ENCODE results near the gene RREB1.
A peak's percentile ranks its signal among the peaks of the same experiment; 100 is the strongest.

RREB1 gene

GRCh38 chr6:7243179-7243981 lies 135.6 kb downstream of the RREB1 start:
- Histone ChIP-seq H3K79me2 (ENCODE audit: insufficient read depth, low read length) (no peaks in the 10 kb centered on the region), H3K4me2 (ENCODE audit: insufficient read depth, low read length) (no peak overlapping the region), H3K27ac (ENCODE audit: low read length) (peak overlapping the region; percentile 24; the same call in 1 of the 2 replicates), H3K4me3 (ENCODE audit: low read depth in 1 of 2, low read length in 2 of 2) (no peak overlapping the region), H3K36me3 (ENCODE audit: insufficient read depth, low read length) (peaks cover 75% of the 10 kb centered on the region), H2AFZ (ENCODE audit: low read depth, low read length) (no peak overlapping the region), H4K20me1 (ENCODE audit: insufficient read depth, low read length) (no peaks in the 10 kb centered on the region; the same call in 1 of the 2 replicates), H3K9ac (ENCODE audit: low read depth, low read length) (no peak overlapping the region), H3K27me3 (ENCODE audit: insufficient read depth, low read length, poor library complexity) (no peaks in the 10 kb centered on the region), H3K4me1 (ENCODE audit: insufficient read depth, low read length) (no peaks in the 10 kb centered on the region), H3K9me3 (ENCODE audit: insufficient read depth, low read length, severe bottlenecking) (no peaks in the 10 kb centered on the region)
- ATAC-seq (ENCODE audit: insufficient read depth, low read depth) (peak; percentile 74), DNase-seq (peak; percentile 60)
- TF ChIP-seq CTCF (IDR thresholded peaks at IDR 0.05; ENCODE audit: borderline replicate concordance, extremely low read depth, low read length, poor library complexity, severe bottlenecking), result peak; percentile 92
- TF ChIP-seq EZH2 (IDR thresholded peaks at IDR 0.05; ENCODE audit: borderline replicate concordance, low read depth, low read length, severe bottlenecking), result no peak

- Histone ChIP-seq H3K9me3 (ENCODE audit: insufficient read depth, low read length, severe bottlenecking) (no peaks in the 10 kb centered on the region), H3K4me1 (ENCODE audit: insufficient read depth, low read length) (no peaks in the 10 kb centered on the region), H3K27me3 (ENCODE audit: insufficient read depth, low read length, poor library complexity) (no peaks in the 10 kb centered on the region), H3K36me3 (ENCODE audit: insufficient read depth, low read length) (peaks cover 78% of the 10 kb centered on the region), H2AFZ (ENCODE audit: low read depth, low read length) (no peak overlapping the region), H3K79me2 (ENCODE audit: insufficient read depth, low read length) (no peaks in the 10 kb centered on the region), H3K9ac (ENCODE audit: low read depth, low read length) (no peak overlapping the region), H3K27ac (ENCODE audit: low read length) (no peak overlapping the region), H4K20me1 (ENCODE audit: insufficient read depth, low read length) (no peaks in the 10 kb centered on the region; the same call in 1 of the 2 replicates), H3K4me2 (ENCODE audit: insufficient read depth, low read length) (no peak overlapping the region), H3K4me3 (ENCODE audit: low read depth in 1 of 2, low read length in 2 of 2) (no peak overlapping the region)
- ATAC-seq (ENCODE audit: insufficient read depth, low read depth), result no peak
- TF ChIP-seq CTCF (IDR thresholded peaks at IDR 0.05; ENCODE audit: borderline replicate concordance, extremely low read depth, low read length, poor library complexity, severe bottlenecking) (no peak), EZH2 (IDR thresholded peaks at IDR 0.05; ENCODE audit: borderline replicate concordance, low read depth, low read length, severe bottlenecking) (no peak)
- DNase-seq, result no peak
Measured at GRCh38 chr6:7245668-7246393, 138.1 kb downstream of the RREB1 start.

GRCh38 chr6:7246401-7247178 lies 138.8 kb downstream of the RREB1 start:
- no peak overlapping the region for H3K9ac ChIP-seq (ENCODE audit: low read depth, low read length)
- H4K20me1 ChIP-seq (ENCODE audit: insufficient read depth, low read length), result no peaks in the 10 kb centered on the region; the same call in 1 of the 2 replicates
- no peak overlapping the region for H3K4me3 ChIP-seq (ENCODE audit: low read depth in 1 of 2, low read length in 2 of 2)
- H3K4me2 ChIP-seq (ENCODE audit: insufficient read depth, low read length), result no peak overlapping the region
- no peaks in the 10 kb centered on the region for H3K4me1 ChIP-seq (ENCODE audit: insufficient read depth, low read length)
- H3K79me2 ChIP-seq (ENCODE audit: insufficient read depth, low read length), result no peaks in the 10 kb centered on the region
- H3K36me3 ChIP-seq (ENCODE audit: insufficient read depth, low read length), result peaks cover 76% of the 10 kb centered on the region
- ATAC-seq (ENCODE audit: insufficient read depth, low read depth), result no peak
- H3K9me3 ChIP-seq (ENCODE audit: insufficient read depth, low read length, severe bottlenecking), result no peaks in the 10 kb centered on the region
- TF ChIP-seq EZH2 (IDR thresholded peaks at IDR 0.05; ENCODE audit: borderline replicate concordance, low read depth, low read length, severe bottlenecking) (no peak), CTCF (IDR thresholded peaks at IDR 0.05; ENCODE audit: borderline replicate concordance, extremely low read depth, low read length, poor library complexity, severe bottlenecking) (peak; percentile 11)
- no peak for DNase-seq
- H3K27ac ChIP-seq (ENCODE audit: low read length), result no peak overlapping the region
- H2AFZ ChIP-seq (ENCODE audit: low read depth, low read length), result no peak overlapping the region
- no peaks in the 10 kb centered on the region for H3K27me3 ChIP-seq (ENCODE audit: insufficient read depth, low read length, poor library complexity)
